T47D (cell line): Measurements from ENCODE around the gene NRP1.

ENCODE experiments used
- DNase-seq, 2 experiments: peaks; one replicate each; pipeline versions ENCODE4 v3.0.0 to v3.0.0-alpha.2; 2011 to 2012; ENCODE audit warnings: low read depth in 1 of 2, low spot score in 1 of 2
- JUND ChIP-seq: IDR thresholded peaks from 2 replicates; pipeline ENCODE4 v1.6.1; 2012; ENCODE audit warnings: low read depth
- in situ Hi-C: cut with HindIII; loops from 2 replicates; pipeline ENCODE4 v1.10.0; 2016; ENCODE audit warnings: low sequenced_read_pairs, low pct_unique_long_range_greater_than_20kb

NRP1 gene

GRCh38 chr10:33240931-33241330 is 93.5 kb downstream of the NRP1 start:
- TF ChIP-seq JUND = no peak
- DNase-seq = no peak
- in situ Hi-C loops = no loop called here

- in situ Hi-C loops = no loop called here
- no peak for TF ChIP-seq JUND
- no peak for DNase-seq
Observed at GRCh38 chr10:33240258-33240657, 94.2 kb downstream of the NRP1 start.

GRCh38 chr10:33239257-33239656 is 95.2 kb downstream of the NRP1 start:
- in situ Hi-C loops = no loop called here
- TF ChIP-seq JUND = no peak
- DNase-seq = no peak

GRCh38 chr10:33238643-33239042 is 95.8 kb downstream of the NRP1 start:
- TF ChIP-seq JUND = no peak
- DNase-seq = no peak
- in situ Hi-C loops = no loop called here

- in situ Hi-C loops = no loop called here
- DNase-seq = peak; percentile 30 to 82
Observed at GRCh38 chr10:33237736-33238624, 96.5 kb downstream of the NRP1 start.

GRCh38 chr10:33236916-33237315 is 97.6 kb downstream of the NRP1 start:
- in situ Hi-C loops = no loop called here
- DNase-seq = no peak
- TF ChIP-seq JUND = no peak

More at GRCh38 chr10:33237736-33238624, 96.5 kb downstream of the NRP1 start:
- TF ChIP-seq JUND = peak; percentile 73

GRCh38 chr10:33235951-33236350 is 98.5 kb downstream of the NRP1 start:
- in situ Hi-C loops = no loop called here
- no peak for DNase-seq
- no peak for TF ChIP-seq JUND

- in situ Hi-C loops = no loop called here
- no peak for TF ChIP-seq JUND
- no peak for DNase-seq
Observed at GRCh38 chr10:33235251-33235884, 99.1 kb downstream of the NRP1 start.

- DNase-seq = no peak
- no peak for TF ChIP-seq JUND
- in situ Hi-C loops = no loop called here
Observed at GRCh38 chr10:33234831-33235237, 99.6 kb downstream of the NRP1 start.

GRCh38 chr10:33233635-33234034 is 100.8 kb downstream of the NRP1 start:
- TF ChIP-seq JUND = no peak
- in situ Hi-C loops = no loop called here
- no peak for DNase-seq

- no peak for TF ChIP-seq JUND
- no peak for DNase-seq
- in situ Hi-C loops = no loop called here
Observed at GRCh38 chr10:33233221-33233620, 101.2 kb downstream of the NRP1 start.

GRCh38 chr10:33231621-33232350 is 102.7 kb downstream of the NRP1 start:
- TF ChIP-seq JUND = no peak
- no peak for DNase-seq
- in situ Hi-C loops = no loop called here

- in situ Hi-C loops = no loop called here
- no peak for TF ChIP-seq JUND
Observed at GRCh38 chr10:33229949-33230267, 104.6 kb downstream of the NRP1 start.

More at GRCh38 chr10:33229949-33230267, 104.6 kb downstream of the NRP1 start:
- DNase-seq = no peak
